GM12891 (cell line): ENCODE results near the gene MAPK1IP1L.
"Not testable (repeated sequence)": the region's sequence is repeated elsewhere in the genome, so short reads cannot be mapped to it uniquely, and the experiment has no call there.

Experiments
- DNase-seq: peaks from one replicate; pipeline ENCODE4 v3.0.0; 2011; ENCODE audit warnings: low spot score; ENCODE audit not compliant: insufficient read length
- FAIRE-seq: peaks from 2 replicates; lab custom pipeline; 2011; peaks lifted over from hg19 to GRCh38; lab: Jason Lieb, UNC
- PAX5 ChIP-seq: IDR thresholded peaks from 2 replicates; pipeline ENCODE4 v1.6.1; 2011; ENCODE audit warnings: low read length, moderate library complexity, mild to moderate bottlenecking; ENCODE audit not compliant: insufficient read depth, severe bottlenecking
- POLR2A ChIP-seq: IDR thresholded peaks from 2 replicates; pipeline ENCODE4 v1.6.1; 2011; ENCODE audit warnings: low read depth, low read length, control low read depth
- POLR2AphosphoS5 ChIP-seq: IDR thresholded peaks from 2 replicates; pipeline ENCODE4 v1.6.1; 2011; ENCODE audit warnings: low read depth, low read length, control low read depth
- POU2F2 ChIP-seq: IDR thresholded peaks from 2 replicates; pipeline ENCODE4 v1.6.1; 2011; ENCODE audit warnings: low read depth, mild to moderate bottlenecking, control low read depth, low read length, moderate library complexity
- SPI1 ChIP-seq: IDR thresholded peaks from 2 replicates; pipeline ENCODE4 v1.6.1; 2011; ENCODE audit warnings: low read depth, low read length, control low read depth
- TAF1 ChIP-seq: IDR thresholded peaks from 2 replicates; pipeline ENCODE4 v1.6.1; 2011; ENCODE audit warnings: low read depth, low read length, control low read depth

MAPK1IP1L gene

DNA sequence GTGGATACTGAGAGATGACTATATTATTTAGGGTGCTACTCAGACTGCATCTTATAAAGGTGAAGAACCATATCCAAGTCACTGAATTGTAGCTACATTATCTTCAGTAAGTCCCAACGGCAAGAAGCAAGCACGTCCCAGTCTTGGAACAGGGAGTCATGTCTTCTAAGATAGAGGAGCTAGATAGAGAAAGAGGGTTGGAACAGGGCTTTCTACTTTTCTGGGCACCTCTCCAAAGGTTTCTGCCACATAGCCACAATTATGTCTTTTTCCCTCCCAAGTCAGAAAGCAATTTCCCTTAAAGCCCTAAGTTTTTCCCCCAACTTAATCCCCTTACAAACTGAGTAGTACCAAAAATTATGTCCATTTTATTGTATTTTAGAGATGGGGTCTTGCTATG lies 22.4 kb downstream of the MAPK1IP1L start:
- DNase-seq (no peak), FAIRE-seq (peak; percentile 20)

DNA sequence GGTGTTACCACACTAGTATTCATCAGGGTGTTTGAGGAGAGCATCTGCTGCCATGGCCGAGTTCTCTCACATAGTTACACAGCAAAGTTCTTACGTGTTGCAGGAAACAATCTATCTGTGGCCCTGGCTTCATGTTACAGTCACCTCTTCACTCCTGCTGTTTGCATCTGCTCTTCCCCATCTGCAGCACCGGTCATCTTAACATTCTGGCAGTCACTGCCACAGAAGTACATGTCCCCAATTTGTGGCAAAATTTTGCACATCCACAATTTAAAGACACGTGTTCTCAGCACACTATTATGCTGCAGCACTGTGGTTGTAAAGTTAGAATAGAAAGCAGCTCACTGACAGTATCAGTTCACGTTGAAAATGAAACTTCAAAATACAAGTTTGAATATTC lies 23.2 kb downstream of the MAPK1IP1L start:
- FAIRE-seq (peak; percentile 95), DNase-seq (no peak)
- no peak for TF ChIP-seq PAX5
- no peak for TF ChIP-seq POLR2A
- 0 out of 2 replicates have a peak, but pooled peaks have one; percentile 14 for TF ChIP-seq POU2F2
- no peak for TF ChIP-seq TAF1
- peak; percentile 62 for TF ChIP-seq SPI1
- TF ChIP-seq POLR2AphosphoS5: 0 out of 2 replicates have a peak, but pooled peaks have one; percentile 62

More for the DNA sequence above, 22.4 kb downstream of the MAPK1IP1L start:
- TF ChIP-seq POLR2AphosphoS5 (no peak), POU2F2 (no peak), TAF1 (no peak), SPI1 (no peak), POLR2A (no peak), PAX5 (no peak)

- peak; percentile 78 for FAIRE-seq
These were observed 24.3 kb downstream of the MAPK1IP1L start for GRCh38 chr14:55075628-55076175.

DNA sequence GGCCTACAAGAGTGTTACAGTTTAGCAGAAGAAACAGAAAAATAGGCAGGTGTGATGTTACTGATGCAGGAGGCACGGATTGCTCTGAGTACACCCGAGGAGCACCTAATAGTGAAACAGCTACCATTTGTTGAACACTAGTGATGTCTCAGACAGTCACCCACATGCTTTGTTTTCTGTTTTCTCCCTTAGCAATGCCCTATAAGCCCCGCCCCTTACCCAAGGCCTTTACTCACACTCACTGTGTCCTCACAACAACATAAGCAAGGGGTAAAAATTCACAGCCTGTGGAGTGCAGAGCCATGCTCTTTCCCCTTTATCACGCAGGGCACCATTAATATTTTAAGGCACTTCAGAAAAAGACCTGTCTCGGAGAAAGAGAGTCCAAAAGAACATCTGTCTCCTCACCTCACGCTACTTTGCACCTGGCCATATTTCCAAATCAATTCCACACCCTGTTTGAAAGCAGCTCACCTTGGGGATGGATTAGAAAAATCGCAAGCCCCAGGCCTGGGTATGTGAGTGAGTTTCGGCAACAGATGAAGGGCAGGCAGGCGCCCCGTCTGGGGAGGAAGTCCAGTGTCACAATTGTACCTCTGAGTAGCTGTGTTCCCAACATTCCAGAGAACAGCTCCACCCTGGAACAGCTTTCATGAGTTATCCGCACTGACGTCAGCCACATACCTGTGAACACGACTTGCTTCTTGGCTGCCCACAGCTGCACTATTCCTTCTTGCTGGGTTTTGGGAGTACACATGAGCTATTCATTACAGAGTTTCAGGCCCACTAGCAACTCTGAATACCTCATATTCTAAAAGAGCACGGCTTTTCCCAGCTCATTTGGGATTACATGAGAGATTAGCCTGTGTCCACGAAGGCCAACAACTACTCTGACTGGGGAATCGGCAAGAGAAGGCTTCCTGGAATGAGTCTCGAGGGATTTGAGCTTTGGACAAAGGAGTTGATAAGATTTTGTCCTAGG lies 26.0 kb downstream of the MAPK1IP1L start:
- DNase-seq: no peak
- TF ChIP-seq TAF1: no peak
- no peak for TF ChIP-seq POU2F2
- no peak for TF ChIP-seq POLR2AphosphoS5
- TF ChIP-seq POLR2A: no peak
- no peak for TF ChIP-seq SPI1
- peak; percentile 84 for FAIRE-seq

More at GRCh38 chr14:55075628-55076175, 24.3 kb downstream of the MAPK1IP1L start:
- DNase-seq: no peak
- TF ChIP-seq POLR2A (no peak), POLR2AphosphoS5 (no peak), PAX5 (no peak), SPI1 (no peak), POU2F2 (no peak), TAF1 (no peak)

DNA sequence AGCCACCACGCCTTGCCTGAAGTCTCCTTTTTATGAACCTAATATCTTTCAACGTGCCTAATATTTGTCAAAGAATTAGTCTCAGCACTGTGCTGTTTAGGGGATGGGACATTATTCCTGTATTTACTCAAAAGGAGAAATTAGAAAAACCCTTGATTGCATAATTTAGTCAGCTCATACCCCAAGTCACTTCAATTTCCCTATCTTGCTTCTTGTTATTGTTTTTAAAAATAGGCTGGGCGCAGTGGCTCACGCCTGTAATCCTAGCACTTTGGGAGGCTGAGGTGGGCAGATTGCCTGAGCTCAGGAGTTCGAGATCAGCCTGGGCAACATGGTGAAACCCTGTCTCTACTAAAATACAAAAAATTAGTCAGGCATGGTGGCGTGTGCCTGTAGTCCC lies 28.5 kb downstream of the MAPK1IP1L start:
- DNase-seq, FAIRE-seq: not testable (repeated sequence)

- FAIRE-seq: no peak
- TF ChIP-seq SPI1 (peak; percentile 55), POLR2AphosphoS5 (no peak)
These were observed 33.1 kb downstream of the MAPK1IP1L start for GRCh38 chr14:55084401-55085059.

GRCh38 chr14:55085060-55085660 lies 33.7 kb downstream of the MAPK1IP1L start:
- TF ChIP-seq POU2F2 (no peak), PAX5 (no peak), POLR2A (no peak)
- no peak for FAIRE-seq
- no peak for DNase-seq

More at GRCh38 chr14:55084401-55085059, 33.1 kb downstream of the MAPK1IP1L start:
- no peak for DNase-seq

DNA sequence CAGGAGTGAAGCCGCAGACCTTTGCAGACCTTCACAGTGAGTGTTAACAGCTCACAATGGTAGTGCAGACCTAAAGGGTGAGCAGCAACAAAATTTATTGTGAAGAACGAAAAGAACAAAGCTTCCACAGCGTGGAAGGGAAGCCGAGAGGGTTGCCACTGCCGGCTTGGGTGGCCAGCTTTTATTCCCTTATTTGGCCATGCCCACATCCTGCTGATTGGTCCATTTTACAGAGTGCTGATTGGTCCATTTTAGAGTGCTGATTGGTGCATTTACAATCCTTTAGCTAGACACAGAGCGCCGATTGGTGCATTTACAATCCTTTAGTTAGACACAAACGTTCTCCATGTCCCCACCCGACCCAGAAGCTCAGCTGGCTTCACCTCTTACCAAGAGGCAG lies 35.5 kb downstream of the MAPK1IP1L start:
- TF ChIP-seq PAX5: no peak
- TF ChIP-seq POLR2AphosphoS5: no peak

GRCh38 chr14:55088356-55088755 lies 36.9 kb downstream of the MAPK1IP1L start:
- FAIRE-seq (no peak), DNase-seq (no peak)
- TF ChIP-seq PAX5: no peak
- no peak for TF ChIP-seq POLR2A
- no peak for TF ChIP-seq POLR2AphosphoS5
- no peak for TF ChIP-seq TAF1

More for the DNA sequence above, 35.5 kb downstream of the MAPK1IP1L start:
- no peak for FAIRE-seq
- DNase-seq: no peak

DNA sequence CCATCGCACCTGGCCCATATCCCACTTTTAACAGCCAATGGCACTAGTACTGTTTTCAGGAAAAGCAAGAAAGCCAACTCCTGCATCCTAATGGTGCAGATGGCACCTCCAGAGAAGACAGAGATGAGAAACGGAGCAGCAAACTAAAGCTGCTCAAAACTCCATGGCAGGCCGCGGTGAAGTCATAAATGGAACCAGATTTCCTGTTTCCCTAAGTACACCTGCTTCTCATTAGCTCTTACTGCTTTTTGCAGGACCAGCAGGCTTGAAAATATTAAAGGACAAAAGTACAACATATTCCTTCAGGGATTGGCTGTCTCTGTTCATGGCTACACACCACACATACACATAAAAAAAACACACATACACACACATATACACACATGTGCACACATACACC lies 40.9 kb downstream of the MAPK1IP1L start:
- TF ChIP-seq POLR2AphosphoS5 (no peak), SPI1 (no peak), POU2F2 (no peak), PAX5 (no peak), POLR2A (no peak), TAF1 (no peak)
- FAIRE-seq: no peak

More for the DNA sequence above, 40.9 kb downstream of the MAPK1IP1L start:
- DNase-seq: no peak
